Stimulated activated CD4-positive, alpha-beta T cell treated with anti-CD3 and anti-CD28 coated beads, Interleukin-12 subunit alpha, Interleukin-12 subunit beta, amount 100 ng/mL, for 4 hours (primary cell): ENCODE results near the gene EIF4G2.
A peak's percentile ranks its signal among the peaks of the same experiment; 100 is the strongest.
"Not testable (repeated sequence)": the region's sequence is repeated elsewhere in the genome, so short reads cannot be mapped to it uniquely, and the experiment has no call there.

ENCODE experiments used
- DNase-seq: peaks from one replicate; pipeline ENCODE4 v3.0.0-alpha.2; 2020

The EIF4G2 gene

GRCh38 chr11:10808553-10809372 is at the start of gene EIF4G2:
TSS of gene EIF4G2 (minus strand) at chr11:10808926.
- peak; percentile 96 for DNase-seq

- peak; percentile 91 for DNase-seq
These were observed 49.1 kb upstream of the EIF4G2 start, which contains the start of gene ZBED5 for GRCh38 chr11:10857709-10858438. TSS of gene ZBED5 (minus strand) at chr11:10858053. CDS start at chr11:10854945, 3,108 bp downstream.

- no peak for DNase-seq
These were observed 48.7 kb upstream of the EIF4G2 start for GRCh38 chr11:10857459-10857708.

- no peak for DNase-seq
These were observed 48.1 kb upstream of the EIF4G2 start for GRCh38 chr11:10856689-10857458.

- DNase-seq: no peak
These were observed 46.6 kb upstream of the EIF4G2 start for GRCh38 chr11:10855295-10855694.

GRCh38 chr11:10847960-10848860 is 39.5 kb upstream of the EIF4G2 start:
- DNase-seq: no peak

GRCh38 chr11:10846660-10847059 is 37.9 kb upstream of the EIF4G2 start:
- DNase-seq: no peak

- DNase-seq: no peak
These were observed 36.9 kb upstream of the EIF4G2 start for GRCh38 chr11:10845589-10845988.

GRCh38 chr11:10844796-10845195 is 36.1 kb upstream of the EIF4G2 start:
- no peak for DNase-seq

GRCh38 chr11:10844356-10844755 is 35.6 kb upstream of the EIF4G2 start:
- DNase-seq: no peak

GRCh38 chr11:10838881-10839280 is 30.2 kb upstream of the EIF4G2 start:
- DNase-seq: no peak

- no peak for DNase-seq
These were observed 29.4 kb upstream of the EIF4G2 start for GRCh38 chr11:10838083-10838482.

GRCh38 chr11:10836884-10837283 is 28.2 kb upstream of the EIF4G2 start:
- DNase-seq: not testable (repeated sequence)

- DNase-seq: no peak
These were observed 20.4 kb upstream of the EIF4G2 start for GRCh38 chr11:10829139-10829538.

- no peak for DNase-seq
These were observed 19.7 kb upstream of the EIF4G2 start for GRCh38 chr11:10828402-10828801.

- DNase-seq: no peak
These were observed 16.2 kb upstream of the EIF4G2 start for GRCh38 chr11:10824888-10825287.

- no peak for DNase-seq
These were observed 14.4 kb upstream of the EIF4G2 start for GRCh38 chr11:10823152-10823579.

- not testable (repeated sequence) for DNase-seq
These were observed 13.8 kb upstream of the EIF4G2 start for GRCh38 chr11:10822491-10822890.

- DNase-seq: no peak
These were observed 9.9 kb upstream of the EIF4G2 start for GRCh38 chr11:10818594-10818993.

GRCh38 chr11:10813945-10814344 is 5.2 kb upstream of the EIF4G2 start:
- DNase-seq: no peak

GRCh38 chr11:10809373-10810160 is 841 bp upstream of the EIF4G2 start:
- peak; percentile 43 for DNase-seq

- no peak for DNase-seq
These were observed 532 bp downstream of the EIF4G2 start for GRCh38 chr11:10808235-10808552.
